HepG2 (cell line): ENCODE results near the gene UQCRC1. TPM values are rescaled to one million over a fixed set of nuclear protein-coding genes. Genes with fewer than 3 reads are reported as not detected.

Source experiments
- ATAC-seq: fragments of 200-7000 bp; cut with Tn5 transposase; 3 replicates; pipeline ENCODE4 v1.9.1; 2020; ENCODE audit warnings: mild to moderate bottlenecking, moderate library complexity
- BruUV-seq: library from RNA; stranded (reverse); fragments of 400-500 nt; replicated peaks from 2 replicates; lab custom pipeline; 2021; lab: Mats Ljungman, UMichigan
- CTCF ChIA-PET: fragments of 300-600 bp; formaldehyde crosslinking; extraction: SDS; loops from one replicate; lab custom pipeline; 2021; ENCODE audit warnings: low total read pairs, inconsistent platforms, low intra/inter-chr PET ratio; lab: Yijun Ruan, JAX
- POLR2A ChIA-PET: fragments of 350-600 bp; sonication (Branson Sonifier 250); formaldehyde crosslinking; loops from one replicate; lab custom pipeline; 2020; ENCODE audit warnings: antibody characterized with exemption, inconsistent platforms; lab: Yijun Ruan, JAX
- DNase-seq: peaks from one replicate; pipeline ENCODE4 v3.0.0-alpha.2; 2015; ENCODE audit warnings: low spot score
- FAIRE-seq: peaks from 3 replicates; lab custom pipeline; 2011; peaks lifted over from hg19 to GRCh38; lab: Jason Lieb, UNC
- H2AFZ ChIP-seq: one replicate; pipeline ENCODE4 v1.6.1; 2011; ENCODE audit warnings: low read length, inconsistent platforms
- H3K27ac ChIP-seq: fragments of 300-600 bp; 3 replicates; pipeline ENCODE4 v1.8.0; 2011; ENCODE audit warnings: mixed run types, mild to moderate bottlenecking, mixed read lengths, low read length, inconsistent platforms; ENCODE audit not compliant: insufficient read depth; ENCODE audit errors: extremely low read length
- H3K27me3 ChIP-seq, 2 experiments: fragments of 200-600 bp in 1 of 2; 2 replicates in 1 of 2; 3 replicates in 1 of 2; pipeline versions ENCODE4 v1.6.0 to v1.8.0; 2011; ENCODE audit warnings: low read length in 2 of 2, mild to moderate bottlenecking in 2 of 2, moderate library complexity in 2 of 2, inconsistent platforms in 1 of 2; ENCODE audit not compliant: insufficient read depth in 2 of 2, control insufficient read depth in 1 of 2
- H3K36me3 ChIP-seq, 2 experiments: fragments of 200-600 bp in 1 of 2; replicated peaks in 1 of 2; 2 replicates in 1 of 2; 3 replicates in 1 of 2; pipeline versions ENCODE4 v1.5.1 to v1.8.0; 2011; ENCODE audit warnings: low read length in 2 of 2, inconsistent platforms in 1 of 2; ENCODE audit not compliant: insufficient read depth in 2 of 2, control insufficient read depth in 1 of 2
- H3K4me1 ChIP-seq: 2 replicates; pipeline ENCODE4 v1.5.1; 2012; ENCODE audit warnings: low read length, inconsistent platforms; ENCODE audit not compliant: insufficient read depth
- H3K4me2 ChIP-seq: 2 replicates; pipeline ENCODE4 v1.6.0; 2011; ENCODE audit warnings: low read depth, low read length, inconsistent platforms
- H3K4me3 ChIP-seq, 3 experiments: fragments of 200-600 bp in 1 of 3; sonication (generic), shearing (Covaris generic) in 1 of 3; replicated peaks in 1 of 3; 2 replicates each; pipeline ENCODE4 v1.5.1; 2011 to 2016; ENCODE audit warnings: low read length in 3 of 3, inconsistent platforms in 2 of 3, low read depth in 2 of 3, mild to moderate bottlenecking in 2 of 3, control low read depth in 1 of 3, mixed read lengths in 1 of 3; ENCODE audit not compliant: insufficient read depth in 1 of 3
- H3K79me2 ChIP-seq: one replicate; pipeline ENCODE4 v1.6.1; 2011; ENCODE audit warnings: low read length, inconsistent platforms; ENCODE audit not compliant: insufficient read depth
- H3K9ac ChIP-seq: 2 replicates; pipeline ENCODE4 v1.6.0; 2011; ENCODE audit warnings: mild to moderate bottlenecking, low read depth, low read length, inconsistent platforms; ENCODE audit not compliant: insufficient read depth
- H3K9me3 ChIP-seq: 2 replicates; pipeline ENCODE4 v1.5.1; 2012; ENCODE audit warnings: mild to moderate bottlenecking, low read length
- H4K20me1 ChIP-seq: 2 replicates; pipeline ENCODE4 v1.6.0; 2011; ENCODE audit warnings: inconsistent platforms, mild to moderate bottlenecking, low read length, moderate library complexity; ENCODE audit not compliant: insufficient read depth
- GPN1 ChIP-seq: sonication (generic); formaldehyde crosslinking; IDR thresholded peaks from 2 replicates; pipeline ENCODE4 v1.5.1; 2020; ENCODE audit warnings: missing genetic modification reagents, borderline replicate concordance
- HHEX ChIP-seq: IDR thresholded peaks from 2 replicates; pipeline ENCODE4 v1.6.1; 2016; ENCODE audit warnings: control low read depth
- KDM6A ChIP-seq: IDR thresholded peaks from 2 replicates; pipeline ENCODE4 v1.6.1; 2016; ENCODE audit warnings: low read depth
- NR1H2 ChIP-seq: sonication (generic); formaldehyde crosslinking; IDR thresholded peaks from 2 replicates; pipeline ENCODE4 v1.8.1; 2022; ENCODE audit warnings: low read depth, missing genetic modification reagents, borderline replicate concordance
- PATZ1 ChIP-seq: sonication (generic); formaldehyde crosslinking; IDR thresholded peaks from 2 replicates; pipeline ENCODE4 v1.4.0; 2020; ENCODE audit warnings: missing genetic modification reagents
- UBTF ChIP-seq: sonication (generic); formaldehyde crosslinking; IDR thresholded peaks from 2 replicates; pipeline ENCODE4 v1.4.0; 2020; ENCODE audit warnings: mild to moderate bottlenecking, missing genetic modification reagents
- ZNF704 ChIP-seq: sonication (generic); formaldehyde crosslinking; IDR thresholded peaks from 2 replicates; pipeline ENCODE4 v1.8.1; 2023; ENCODE audit warnings: mild to moderate bottlenecking, inconsistent platforms, moderate library complexity, missing genetic modification reagents, borderline replicate concordance
- ZNF879 ChIP-seq: sonication (generic); formaldehyde crosslinking; IDR thresholded peaks from 2 replicates; pipeline ENCODE4 v1.8.1; 2023; ENCODE audit warnings: missing genetic modification reagents
- WGBS: methylation state at CpG from one replicate; pipeline ENCODE4 v1.1.6; 2017; ENCODE audit warnings: low lambda C conversion rate; 5-methylcytosine and 5-hydroxymethylcytosine counted together
- in situ Hi-C: cut with HindIII; loops from 2 replicates; pipeline ENCODE4 v1.10.0; 2017; ENCODE audit warnings: low pct_unique_long_range_greater_than_20kb; ENCODE audit not compliant: extremely low pct_ligation_motif_present
- intact Hi-C: fragments of 100-400 bp; cut with micrococcal nuclease; formaldehyde crosslinking; loops from one replicate; pipeline ENCODE4 v1.10.0; 2022; ENCODE audit not compliant: unreplicated experiment
- polyA plus RNA-seq, 8 experiments: library from polyadenylated mRNA; depleted of rRNA in 3 of 8; stranded (reverse) in 7 of 8; unstranded in 1 of 8; fragments of >200 nt; fragmentation: Illumina TruSeq in 4 of 8; extraction: Trizol in 4 of 8; gene quantifications; 2 replicates each; pipeline versions ENCODE4 v1.2.1 to v1.2.3, GENCODE V29; 2011 to 2016; ENCODE audit warnings: low read depth in 4 of 8, missing spikeins in 1 of 8, mixed read lengths in 1 of 8; ENCODE audit not compliant: insufficient read depth in 1 of 8
- total RNA-seq, 5 experiments: library from RNA; depleted of rRNA; stranded (reverse); fragments of >200 nt; fragmentation: Illumina TruSeq; extraction: Trizol; gene quantifications; 2 replicates each; pipeline ENCODE4 v1.2.3, GENCODE V29; 2016; ENCODE audit warnings: low read depth in 1 of 5

Gene UQCRC1
- total and polyA plus RNA-seq, 2 of the 13 experiments (the other 11 are each of a cell fraction or from before 2014, with no cell fraction given): 316 to 680 TPM

GRCh38 chr3:48639944-48640606 is 30.6 kb upstream of the UQCRC1 start:
- no peaks in the 10 kb centered on the region for H4K20me1 ChIP-seq
- BruUV-seq: no TSS peak
- H2AFZ ChIP-seq: no peak overlapping the region
- peaks cover 1 to 2% of the 10 kb centered on the region in 2 experiments; a peak in 2 of 5 replicates for H3K36me3 ChIP-seq
- in situ Hi-C loops (no loop called here), intact Hi-C loops (no loop called here)
- POLR2A ChIA-PET: no interaction called here
- CTCF ChIA-PET: no interaction called here
- FAIRE-seq (no peak), ATAC-seq (no peak), DNase-seq (no peak)
- H3K4me2 ChIP-seq: no peak overlapping the region
- no peaks in the 10 kb centered on the region for H3K27me3 ChIP-seq
- H3K27ac ChIP-seq: no peak overlapping the region
- H3K9ac ChIP-seq: no peak overlapping the region
- WGBS: 90% methylated on average over 19 of the region's 38 CpGs
- no peaks in the 10 kb centered on the region for H3K9me3 ChIP-seq
- H3K79me2 ChIP-seq: peaks cover 9% of the 10 kb centered on the region
- H3K4me3 ChIP-seq: no peak overlapping the region
- TF ChIP-seq ZNF879: no peak
- no peak for TF ChIP-seq PATZ1 (CRISPR knock-in tag)
- TF ChIP-seq KDM6A (CRISPR knock-in tag): no peak
- no peak for TF ChIP-seq ZNF704 (CRISPR knock-in tag)
- TF ChIP-seq NR1H2 (CRISPR knock-in tag): no peak
- no peak for TF ChIP-seq HHEX (CRISPR knock-in tag)
- no peak for TF ChIP-seq GPN1
- TF ChIP-seq UBTF (CRISPR knock-in tag): no peak
- H3K4me1 ChIP-seq: peaks cover 27% of the 10 kb centered on the region
